ENCODE data around the gene HIF1A.

GRCh38 chr14:61769893-61770292 is 74.6 kb downstream of the HIF1A start:
- no peak for TF ChIP-seq CTCF (IDR thresholded peaks at IDR 0.05)
- no peak for TF ChIP-seq POLR2A (IDR thresholded peaks at IDR 0.05)

Data from heart left ventricle (tissue), 13 donors.